Left ventricle myocardium inferior (tissue), 1 donor: ENCODE data around the gene TMEM192. TPM values are rescaled to one million over a fixed set of nuclear protein-coding genes. Genes with fewer than 3 reads are reported as not detected.
"Not testable (repeated sequence)": the region's sequence is repeated elsewhere in the genome, so short reads cannot be mapped to it uniquely, and the experiment has no call there.

Source experiments
- DNase-seq: peaks from one replicate; pipeline ENCODE4 v3.0.0-alpha.2; 2020
- H3K27ac ChIP-seq: fragments of 200-600 bp; replicated peaks from 2 replicates; pipeline ENCODE4 v1.8.0; 2021
- H3K27me3 ChIP-seq: fragments of 200-600 bp; 2 replicates; pipeline ENCODE4 v1.8.0; 2021; ENCODE audit warnings: low read depth
- H3K36me3 ChIP-seq: fragments of 200-600 bp; 2 replicates; pipeline ENCODE4 v1.8.0; 2021
- H3K4me1 ChIP-seq: fragments of 200-600 bp; 2 replicates; pipeline ENCODE4 v1.8.0; 2021
- H3K4me3 ChIP-seq: fragments of 200-600 bp; 2 replicates; pipeline ENCODE4 v1.8.0; 2021; ENCODE audit warnings: mild to moderate bottlenecking, moderate library complexity
- H3K9me3 ChIP-seq: fragments of 200-600 bp; replicated peaks from 2 replicates; pipeline ENCODE4 v1.8.0; 2021
- CTCF ChIP-seq: fragments of 200-600 bp; IDR thresholded peaks from 2 replicates; pipeline ENCODE4 v1.8.0; 2021; ENCODE audit warnings: antibody characterized with exemption, mild to moderate bottlenecking, borderline replicate concordance
- intact Hi-C: fragments of 100-400 bp; cut with micrococcal nuclease; formaldehyde crosslinking; loops from one replicate; pipeline ENCODE4 v1.11.0; 2022
- total RNA-seq: library from RNA; stranded (reverse); fragmentation: NEBNext Ultra II Directional; extraction: Animal tissue kit (Norgen Biotek cat#: 25700); gene quantifications from one replicate; pipeline ENCODE4 v1.2.1, GENCODE V29; 2021
- donor health status: DM: no; HTN: yes; CAD: no; lungs with severe emphysema.

TMEM192 gene
- total RNA-seq, 1 donor from 2014 or later, result 18.3 TPM

- H3K4me1 ChIP-seq, result no peaks in the 10 kb centered on the region
- intact Hi-C loops, result no loop called here
- TF ChIP-seq CTCF, result no peak
- H3K27me3 ChIP-seq, result no peaks in the 10 kb centered on the region
- H3K27ac ChIP-seq, result no peak overlapping the region
- H3K36me3 ChIP-seq, result no peaks in the 10 kb centered on the region
- peaks cover 15% of the 10 kb centered on the region for H3K9me3 ChIP-seq
- no peak overlapping the region for H3K4me3 ChIP-seq
- DNase-seq, result no peak
Measured at GRCh38 chr4:165027762-165028402, 84.8 kb downstream of the TMEM192 start.

- H3K36me3 ChIP-seq, result not testable (repeated sequence)
Measured at GRCh38 chr4:165025782-165026181, 86.9 kb downstream of the TMEM192 start.

More at GRCh38 chr4:165025782-165026181, 86.9 kb downstream of the TMEM192 start:
- H3K27me3 ChIP-seq, H3K4me1 ChIP-seq, H3K27ac ChIP-seq, intact Hi-C loops, H3K4me3 ChIP-seq, H3K9me3 ChIP-seq, DNase-seq: not testable (repeated sequence)

Other genes with a start within 250 kb of the TMEM192 start
- gene APELA, start 235.7 kb downstream of the TMEM192 start, total RNA-seq, result not detected
- 2.3 TPM for gene TRIM61, start 135.2 kb downstream of the TMEM192 start, total RNA-seq
- not detected for gene TRIM60, start 80.9 kb downstream of the TMEM192 start, total RNA-seq
- not detected for gene TRIM75, start 59.0 kb downstream of the TMEM192 start, total RNA-seq
- gene KLHL2, start 94.7 kb upstream of the TMEM192 start, total RNA-seq, result 8.4 TPM
- gene MSMO1, start 214.8 kb upstream of the TMEM192 start, total RNA-seq, result 7.3 TPM